Measurements from ENCODE around the gene LACTBL1.
"Not testable (repeated sequence)": the region's sequence is repeated elsewhere in the genome, so short reads cannot be mapped to it uniquely, and the experiment has no call there.

Gene LACTBL1

GRCh38 chr1:22949822-22950331 is 22.8 kb downstream of the LACTBL1 start:
- in situ Hi-C loops (cut with MboI; ENCODE audit: low sequenced_read_pairs) = no loop called here

GRCh38 chr1:22945171-22945570 is 27.5 kb downstream of the LACTBL1 start:
- in situ Hi-C loops (cut with MboI; ENCODE audit: low sequenced_read_pairs) = not testable (repeated sequence)

- in situ Hi-C loops (cut with MboI; ENCODE audit: low sequenced_read_pairs) = no loop called here
Measured at GRCh38 chr1:22944346-22945055, 28.2 kb downstream of the LACTBL1 start.

- in situ Hi-C loops (cut with MboI; ENCODE audit: low sequenced_read_pairs) = no loop called here
Measured at GRCh38 chr1:22941257-22941656, 31.4 kb downstream of the LACTBL1 start.

GRCh38 chr1:22936681-22937080 is 36.0 kb downstream of the LACTBL1 start:
- in situ Hi-C loops (cut with MboI; ENCODE audit: low sequenced_read_pairs) = no loop called here

- in situ Hi-C loops (cut with MboI; ENCODE audit: low sequenced_read_pairs) = no loop called here
Measured at GRCh38 chr1:22935433-22935832, 37.2 kb downstream of the LACTBL1 start.

- in situ Hi-C loops (cut with MboI; ENCODE audit: low sequenced_read_pairs) = no loop called here
Measured at GRCh38 chr1:22932803-22933470, 39.7 kb downstream of the LACTBL1 start.

- in situ Hi-C loops (cut with MboI; ENCODE audit: low sequenced_read_pairs) = no loop called here
Measured at GRCh38 chr1:22930240-22930912, 42.3 kb downstream of the LACTBL1 start.

- in situ Hi-C loops (cut with MboI; ENCODE audit: low sequenced_read_pairs) = no loop called here
Measured at GRCh38 chr1:22925111-22925510, 47.6 kb downstream of the LACTBL1 start.

- in situ Hi-C loops (cut with MboI; ENCODE audit: low sequenced_read_pairs) = no loop called here
Measured at GRCh38 chr1:22922640-22923039, 50.0 kb downstream of the LACTBL1 start.

- in situ Hi-C loops (cut with MboI; ENCODE audit: low sequenced_read_pairs) = no loop called here
Measured at GRCh38 chr1:22921452-22922126, 51.1 kb downstream of the LACTBL1 start.

GRCh38 chr1:22920734-22921451 is 51.8 kb downstream of the LACTBL1 start:
- in situ Hi-C loops (cut with MboI; ENCODE audit: low sequenced_read_pairs) = no loop called here

GRCh38 chr1:22920026-22920733 is 52.5 kb downstream of the LACTBL1 start:
- in situ Hi-C loops (cut with MboI; ENCODE audit: low sequenced_read_pairs) = no loop called here

GRCh38 chr1:22919341-22920025 is 53.2 kb downstream of the LACTBL1 start:
- in situ Hi-C loops (cut with MboI; ENCODE audit: low sequenced_read_pairs) = no loop called here

- in situ Hi-C loops (cut with MboI; ENCODE audit: low sequenced_read_pairs) = no loop called here
Measured at GRCh38 chr1:22918644-22919043, 54.0 kb downstream of the LACTBL1 start.

- in situ Hi-C loops (cut with MboI; ENCODE audit: low sequenced_read_pairs) = no loop called here
Measured at GRCh38 chr1:22917989-22918388, 54.7 kb downstream of the LACTBL1 start.

GRCh38 chr1:22916471-22916820 is 56.2 kb downstream of the LACTBL1 start:
- in situ Hi-C loops (cut with MboI; ENCODE audit: low sequenced_read_pairs) = no loop called here

- in situ Hi-C loops (cut with MboI; ENCODE audit: low sequenced_read_pairs) = no loop called here
Measured at GRCh38 chr1:22915816-22916470, 56.7 kb downstream of the LACTBL1 start.

- in situ Hi-C loops (cut with MboI; ENCODE audit: low sequenced_read_pairs) = no loop called here
Measured at GRCh38 chr1:22915231-22915630, 57.4 kb downstream of the LACTBL1 start.
